ENCODE results near the gene BAHD1. TPM values are rescaled to one million over a fixed set of nuclear protein-coding genes. Genes with fewer than 3 reads are reported as not detected.

The BAHD1 gene
- total and polyA plus RNA-seq, 2 experiments from 2014 or later: 13.9 to 17.2 TPM

GRCh38 chr15:40435710-40436089, 5.1 kb upstream of the BAHD1 start:
- H3K9me3 ChIP-seq (ENCODE audit: low read depth): no peaks in the 10 kb centered on the region
- TF ChIP-seq EZH2phosphoT487 (IDR thresholded peaks at IDR 0.05; ENCODE audit: low read depth, severe bottlenecking, unreplicated experiment) (no peak), EZH2 (IDR thresholded peaks at IDR 0.05; ENCODE audit: borderline replicate concordance) (peak; percentile 8)
- no peaks in the 10 kb centered on the region for H3K79me2 ChIP-seq
- H3K4me3 ChIP-seq: peak overlapping the region; percentile 45
- peak overlapping the region; percentile 99 for H3K4me2 ChIP-seq
- peaks cover 47% of the 10 kb centered on the region for H3K27me3 ChIP-seq
- no peaks in the 10 kb centered on the region for H3K9me2 ChIP-seq (replicated peaks; ENCODE audit: insufficient read depth)
- no peak overlapping the region for H3K27ac ChIP-seq
- WGBS (ENCODE audit: low lambda C conversion rate, missing lambda C conversion rate): 9% methylated on average over 15 of the region's 15 CpGs
- peaks cover 42% of the 10 kb centered on the region for H3K4me1 ChIP-seq (ENCODE audit: insufficient read depth)
- H2AFZ ChIP-seq: peak overlapping the region; percentile 52
- H4K20me1 ChIP-seq (ENCODE audit: insufficient read depth, poor library complexity, severe bottlenecking): no peaks in the 10 kb centered on the region
- H3K36me3 ChIP-seq (replicated peaks; ENCODE audit: insufficient read depth, low read depth): no peaks in the 10 kb centered on the region
- DNase-seq (ENCODE audit: low spot score): no peak

DNA sequence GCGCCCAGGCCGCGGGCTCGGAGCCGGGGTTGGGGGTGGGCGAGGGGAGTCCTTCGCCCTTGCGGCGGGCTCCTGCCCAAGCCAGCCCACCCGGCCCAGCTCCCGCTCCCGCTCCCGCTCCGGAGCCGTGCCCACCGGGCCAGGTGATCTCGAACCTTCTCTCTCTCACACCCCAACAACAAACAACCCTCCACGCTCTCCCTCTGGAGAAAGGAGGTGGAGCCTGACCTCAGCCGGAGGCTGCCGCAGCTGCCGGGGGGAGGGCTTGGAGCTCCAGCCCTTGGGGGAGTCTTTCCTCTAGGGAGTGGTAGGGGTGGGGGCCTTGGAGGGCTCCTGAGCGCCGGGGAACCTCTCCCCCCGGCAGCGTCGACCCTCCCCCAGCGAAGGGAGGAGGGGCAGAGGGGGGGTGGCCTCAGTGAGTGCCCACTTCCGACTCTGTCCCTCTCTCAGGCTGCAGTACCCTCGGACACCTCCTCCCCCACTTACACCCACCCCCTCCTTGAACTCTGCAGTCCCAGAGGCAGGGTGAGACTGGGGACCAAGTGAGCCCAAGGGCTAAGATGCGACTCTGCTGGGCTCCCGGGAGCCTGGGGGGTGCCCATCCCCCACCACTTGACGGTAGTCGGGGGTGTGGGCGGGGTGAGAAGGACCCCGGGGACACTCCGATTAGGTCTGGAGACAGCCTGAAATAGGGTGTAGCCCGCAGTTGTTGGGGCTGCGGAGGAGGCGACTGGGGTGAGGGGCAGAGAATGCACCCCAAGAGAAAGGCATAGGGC, 4.4 kb upstream of the BAHD1 start:
- peaks cover 42% of the 10 kb centered on the region for H3K4me1 ChIP-seq (ENCODE audit: insufficient read depth)
- peak; percentile 55 for DNase-seq (ENCODE audit: low spot score)
- no peaks in the 10 kb centered on the region for H3K79me2 ChIP-seq
- peaks cover 47% of the 10 kb centered on the region for H3K27me3 ChIP-seq
- no peaks in the 10 kb centered on the region for H4K20me1 ChIP-seq (ENCODE audit: insufficient read depth, poor library complexity, severe bottlenecking)
- peak overlapping the region; percentile 52 for H2AFZ ChIP-seq
- peak overlapping the region; percentile 45 for H3K4me3 ChIP-seq
- 4% methylated on average over 14 of the region's 39 CpGs for WGBS (ENCODE audit: low lambda C conversion rate, missing lambda C conversion rate)
- H3K9me2 ChIP-seq (replicated peaks; ENCODE audit: insufficient read depth): no peaks in the 10 kb centered on the region
- H3K4me2 ChIP-seq: peak overlapping the region; percentile 99
- H3K9me3 ChIP-seq (ENCODE audit: low read depth): no peaks in the 10 kb centered on the region
- H3K27ac ChIP-seq: no peak overlapping the region
- TF ChIP-seq CTCF (IDR thresholded peaks at IDR 0.05; ENCODE audit: poor library complexity) (no peak), EZH2phosphoT487 (IDR thresholded peaks at IDR 0.05; ENCODE audit: low read depth, severe bottlenecking, unreplicated experiment) (no peak), EZH2 (IDR thresholded peaks at IDR 0.05; ENCODE audit: borderline replicate concordance) (no peak)
- no peaks in the 10 kb centered on the region for H3K36me3 ChIP-seq (replicated peaks; ENCODE audit: insufficient read depth, low read depth)

GRCh38 chr15:40436892-40437751, 3.6 kb upstream of the BAHD1 start:
- Histone ChIP-seq H3K4me2 (peak overlapping the region; percentile 99), H3K27ac (no peak overlapping the region), H3K79me2 (peaks cover 6% of the 10 kb centered on the region), H3K36me3 (replicated peaks; ENCODE audit: insufficient read depth, low read depth) (no peaks in the 10 kb centered on the region), H3K9me3 (ENCODE audit: low read depth) (no peaks in the 10 kb centered on the region), H4K20me1 (ENCODE audit: insufficient read depth, poor library complexity, severe bottlenecking) (peaks cover 1% of the 10 kb centered on the region), H3K9me2 (replicated peaks; ENCODE audit: insufficient read depth) (no peaks in the 10 kb centered on the region), H3K4me3 (peak overlapping the region; percentile 45), H2AFZ (peak overlapping the region; percentile 52), H3K27me3 (peaks cover 47% of the 10 kb centered on the region), H3K4me1 (ENCODE audit: insufficient read depth) (peaks cover 42% of the 10 kb centered on the region)
- TF ChIP-seq EZH2phosphoT487 (IDR thresholded peaks at IDR 0.05; ENCODE audit: low read depth, severe bottlenecking, unreplicated experiment): no peak
- TF ChIP-seq EZH2 (IDR thresholded peaks at IDR 0.05; ENCODE audit: borderline replicate concordance): no peak
- TF ChIP-seq CTCF (IDR thresholded peaks at IDR 0.05; ENCODE audit: poor library complexity): no peak
- DNase-seq (ENCODE audit: low spot score): no peak
- 7% methylated on average over 17 of the region's 17 CpGs for WGBS (ENCODE audit: low lambda C conversion rate, missing lambda C conversion rate)
